ENCODE measurements around the gene ACTR8.

ACTR8 gene

GRCh38 chr3:53845103-53845880 is 36.7 kb downstream of the ACTR8 start:
- peaks cover 71% of the 10 kb centered on the region for H3K27me3 ChIP-seq
- no peaks in the 10 kb centered on the region for H3K36me3 ChIP-seq
- H3K4me3 ChIP-seq (ENCODE audit: low read depth in 1 of 2, low read length in 1 of 2), result peak overlapping the region; percentile 57 to 66
- peaks cover 15 to 17% of the 10 kb centered on the region in 2 experiments for H3K4me1 ChIP-seq (ENCODE audit: control insufficient read depth in 1 of 2, insufficient read depth in 1 of 2, low read depth in 1 of 2, low read length in 1 of 2)
- H3K9me3 ChIP-seq, result no peaks in the 10 kb centered on the region
- H3K27ac ChIP-seq, result no peak overlapping the region
- TF ChIP-seq CTCF (IDR thresholded peaks at IDR 0.05), result no peak

- no peak for TF ChIP-seq CTCF (IDR thresholded peaks at IDR 0.05)
- no peaks in the 10 kb centered on the region for H3K9me3 ChIP-seq
- no peak overlapping the region for H3K27ac ChIP-seq
- no peaks in the 10 kb centered on the region for H3K36me3 ChIP-seq
- no peak overlapping the region for H3K4me3 ChIP-seq (ENCODE audit: low read depth in 1 of 2, low read length in 1 of 2)
- peaks cover 64% of the 10 kb centered on the region for H3K27me3 ChIP-seq
- peaks cover 15 to 17% of the 10 kb centered on the region in 2 experiments for H3K4me1 ChIP-seq (ENCODE audit: control insufficient read depth in 1 of 2, insufficient read depth in 1 of 2, low read depth in 1 of 2, low read length in 1 of 2)
These were observed 37.5 kb downstream of the ACTR8 start for GRCh38 chr3:53844262-53845102.

- no peak overlapping the region for H3K4me3 ChIP-seq (ENCODE audit: low read depth in 1 of 2, low read length in 1 of 2)
- TF ChIP-seq CTCF (IDR thresholded peaks at IDR 0.05), result no peak
- no peak overlapping the region for H3K27ac ChIP-seq
- H3K36me3 ChIP-seq, result no peaks in the 10 kb centered on the region
- no peaks in the 10 kb centered on the region for H3K9me3 ChIP-seq
- peaks cover 55% of the 10 kb centered on the region for H3K27me3 ChIP-seq
- peaks cover 15 to 17% of the 10 kb centered on the region in 2 experiments for H3K4me1 ChIP-seq (ENCODE audit: control insufficient read depth in 1 of 2, insufficient read depth in 1 of 2, low read depth in 1 of 2, low read length in 1 of 2)
These were observed 38.5 kb downstream of the ACTR8 start for GRCh38 chr3:53843195-53844177.

GRCh38 chr3:53842436-53843194 is 39.3 kb downstream of the ACTR8 start:
- H3K27ac ChIP-seq, result no peak overlapping the region
- H3K27me3 ChIP-seq, result peaks cover 46% of the 10 kb centered on the region
- H3K4me3 ChIP-seq (ENCODE audit: low read depth in 1 of 2, low read length in 1 of 2), result no peak overlapping the region
- peaks cover 15 to 17% of the 10 kb centered on the region in 2 experiments for H3K4me1 ChIP-seq (ENCODE audit: control insufficient read depth in 1 of 2, insufficient read depth in 1 of 2, low read depth in 1 of 2, low read length in 1 of 2)
- H3K9me3 ChIP-seq, result no peaks in the 10 kb centered on the region
- H3K36me3 ChIP-seq, result no peaks in the 10 kb centered on the region
- TF ChIP-seq CTCF (IDR thresholded peaks at IDR 0.05), result no peak
